ENCODE data around the gene ZNF366.

DNA sequence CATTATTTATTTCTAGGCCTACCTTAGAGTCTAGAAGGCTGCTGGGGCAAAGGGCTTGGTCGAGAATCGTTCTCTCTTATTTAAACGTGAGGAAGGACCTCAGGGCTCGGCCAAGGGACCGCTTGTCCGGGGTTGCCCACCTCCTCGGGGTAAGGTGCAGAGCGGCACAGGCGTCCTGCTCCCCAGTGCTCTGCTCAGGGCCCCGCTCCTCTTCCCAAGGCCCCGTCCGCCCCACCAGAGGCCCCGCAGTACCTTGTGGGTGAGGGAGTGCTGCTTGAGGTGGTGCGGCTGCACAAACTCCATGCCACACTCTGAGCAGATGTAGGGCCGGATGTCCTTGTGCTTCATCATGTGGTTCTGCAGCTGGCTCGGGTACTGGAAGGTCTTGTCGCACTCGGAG is 47.3 kb downstream of the ZNF366 start:
- TF ChIP-seq TAF1 (IDR thresholded peaks at IDR 0.05; ENCODE audit: low read depth, low read length) (no peak), POLR2AphosphoS5 (IDR thresholded peaks at IDR 0.05; ENCODE audit: low read depth, low read length) (no peak), POLR2A (IDR thresholded peaks at IDR 0.05; ENCODE audit: low read depth, low read length) (no peak)
